ENCODE results near the gene ZMYM1. TPM values are rescaled to one million over a fixed set of nuclear protein-coding genes. Genes with fewer than 3 reads are reported as not detected.

The ZMYM1 gene
- total RNA-seq, 1 experiment from 2014 or later: 49.7 TPM

DNA sequence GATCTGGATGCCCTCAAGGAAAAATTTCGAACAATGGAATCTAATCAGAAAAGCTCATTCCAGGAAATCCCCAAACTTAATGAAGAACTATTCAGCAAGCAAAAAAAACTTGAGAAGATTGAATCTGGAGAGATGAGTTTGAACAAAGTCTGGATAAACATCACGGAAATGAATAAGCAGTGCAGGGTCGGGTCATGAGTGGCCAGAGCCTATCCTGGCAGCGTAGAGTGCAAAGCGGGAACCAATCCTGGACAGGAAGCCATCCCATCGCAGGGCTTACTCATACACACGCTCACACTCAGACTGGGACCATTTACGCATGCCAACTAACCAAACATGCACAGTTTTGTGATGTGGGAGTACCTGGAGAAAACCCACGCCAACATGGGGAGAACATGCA is 43.1 kb downstream of the ZMYM1 start:
- Histone ChIP-seq H3K4me2 (no peak overlapping the region), H3F3A (ENCODE audit: insufficient read depth, low read depth) (no peaks in the 10 kb centered on the region), H3K9me3 (ENCODE audit: insufficient read depth, low read depth) (peaks cover 9% of the 10 kb centered on the region; the same call in 1 of the 2 replicates), H3K36me3 (ENCODE audit: low read depth) (no peaks in the 10 kb centered on the region), H3K4me3 (no peak overlapping the region), H3K79me2 (ENCODE audit: low read depth) (no peaks in the 10 kb centered on the region), H3K27ac (no peak overlapping the region), H3K9me2 (ENCODE audit: insufficient read depth) (no peaks in the 10 kb centered on the region), H4K20me1 (ENCODE audit: insufficient read depth) (no peaks in the 10 kb centered on the region), H3K4me1 (replicated peaks; ENCODE audit: insufficient read depth) (no peaks in the 10 kb centered on the region), H3K27me3 (ENCODE audit: insufficient read depth, low read depth) (no peaks in the 10 kb centered on the region), H2AFZ (no peak overlapping the region)
- DNase-seq: no peak
- intact Hi-C loops (cut with micrococcal nuclease; ENCODE audit: unreplicated experiment): no loop called here
- TF ChIP-seq, protein P1, sequence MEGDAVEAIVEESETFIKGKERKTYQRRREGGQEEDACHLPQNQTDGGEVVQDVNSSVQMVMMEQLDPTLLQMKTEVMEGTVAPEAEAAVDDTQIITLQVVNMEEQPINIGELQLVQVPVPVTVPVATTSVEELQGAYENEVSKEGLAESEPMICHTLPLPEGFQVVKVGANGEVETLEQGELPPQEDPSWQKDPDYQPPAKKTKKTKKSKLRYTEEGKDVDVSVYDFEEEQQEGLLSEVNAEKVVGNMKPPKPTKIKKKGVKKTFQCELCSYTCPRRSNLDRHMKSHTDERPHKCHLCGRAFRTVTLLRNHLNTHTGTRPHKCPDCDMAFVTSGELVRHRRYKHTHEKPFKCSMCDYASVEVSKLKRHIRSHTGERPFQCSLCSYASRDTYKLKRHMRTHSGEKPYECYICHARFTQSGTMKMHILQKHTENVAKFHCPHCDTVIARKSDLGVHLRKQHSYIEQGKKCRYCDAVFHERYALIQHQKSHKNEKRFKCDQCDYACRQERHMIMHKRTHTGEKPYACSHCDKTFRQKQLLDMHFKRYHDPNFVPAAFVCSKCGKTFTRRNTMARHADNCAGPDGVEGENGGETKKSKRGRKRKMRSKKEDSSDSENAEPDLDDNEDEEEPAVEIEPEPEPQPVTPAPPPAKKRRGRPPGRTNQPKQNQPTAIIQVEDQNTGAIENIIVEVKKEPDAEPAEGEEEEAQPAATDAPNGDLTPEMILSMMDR (conservative IDR thresholded peaks at IDR 0.05): no peak
- TF ChIP-seq EZH2 (IDR thresholded peaks at IDR 0.05; ENCODE audit: low read depth): no peak
- POLR2A ChIA-PET (ENCODE audit: unreplicated experiment): no interaction called here
- BruUV-seq (replicated peaks): no TSS peak
- CTCF ChIA-PET: no interaction called here

DNA sequence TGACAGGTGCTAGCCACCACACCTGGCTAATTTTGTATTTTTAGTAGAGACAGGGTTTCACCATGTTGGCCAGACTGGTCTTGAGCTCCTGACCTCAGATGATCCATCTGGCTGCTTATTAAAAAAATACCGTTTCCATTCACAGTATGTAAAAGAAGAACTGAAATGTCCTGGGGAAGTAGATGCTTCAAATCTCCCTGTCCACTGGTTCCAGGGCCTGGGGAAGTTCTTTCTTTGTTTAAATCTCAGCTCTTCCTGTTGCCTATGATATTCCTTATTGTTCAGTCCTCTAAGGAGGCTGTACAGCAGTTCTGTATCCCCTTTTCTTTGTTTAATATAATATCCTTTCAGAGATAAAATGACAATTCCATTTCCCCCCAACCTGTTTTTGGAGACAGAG is 47.4 kb downstream of the ZMYM1 start:
- CTCF ChIA-PET: no interaction called here
- no peak for TF ChIP-seq EZH2 (IDR thresholded peaks at IDR 0.05; ENCODE audit: low read depth)
- TF ChIP-seq, protein P1 (conservative IDR thresholded peaks at IDR 0.05): no peak
- POLR2A ChIA-PET (ENCODE audit: unreplicated experiment): interaction anchor here (0.6 kb wide), 2 partner anchors 288 to 292 kb away, joined by 3 to 25 read pairs; no protein-coding TSS in a partner anchor

DNA sequence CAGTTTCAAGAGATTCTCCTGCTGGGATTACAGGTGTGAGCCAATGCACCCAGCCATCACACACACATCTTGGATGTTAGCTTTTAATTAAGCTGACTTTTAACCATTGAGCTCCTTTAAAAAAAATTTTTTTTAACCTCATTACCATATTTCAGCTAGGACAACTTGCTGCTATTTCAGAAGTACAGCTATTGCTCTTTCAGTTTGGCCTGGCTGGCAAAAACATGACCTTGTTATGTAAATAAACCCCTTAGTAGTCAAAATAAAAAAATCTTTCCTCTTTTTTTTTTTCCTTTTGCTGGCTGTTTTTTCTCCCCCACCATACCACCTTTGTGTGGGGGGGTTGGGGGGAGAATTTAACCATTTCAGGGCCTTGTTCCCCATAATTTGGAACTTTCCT is 49.9 kb downstream of the ZMYM1 start:
- Histone ChIP-seq H3F3A (ENCODE audit: insufficient read depth, low read depth) (no peaks in the 10 kb centered on the region), H3K27ac (no peak overlapping the region), H3K79me2 (ENCODE audit: low read depth) (no peaks in the 10 kb centered on the region), H3K4me1 (replicated peaks; ENCODE audit: insufficient read depth) (no peaks in the 10 kb centered on the region), H3K4me3 (no peak overlapping the region), H4K20me1 (ENCODE audit: insufficient read depth) (no peaks in the 10 kb centered on the region), H3K9me2 (ENCODE audit: insufficient read depth) (no peaks in the 10 kb centered on the region), H2AFZ (no peak overlapping the region), H3K36me3 (ENCODE audit: low read depth) (no peaks in the 10 kb centered on the region), H3K27me3 (ENCODE audit: insufficient read depth, low read depth) (peaks cover 7% of the 10 kb centered on the region), H3K9me3 (ENCODE audit: insufficient read depth, low read depth) (peaks cover 12% of the 10 kb centered on the region; the same call in 1 of the 2 replicates), H3K4me2 (no peak overlapping the region)
- no peak for DNase-seq
- TF ChIP-seq, protein P1 (conservative IDR thresholded peaks at IDR 0.05): no peak
- TF ChIP-seq EZH2 (IDR thresholded peaks at IDR 0.05; ENCODE audit: low read depth): no peak
- ChIA-PET CTCF (no interaction called here), POLR2A (ENCODE audit: unreplicated experiment) (no interaction called here)
- no TSS peak for BruUV-seq (replicated peaks)
- intact Hi-C loops (cut with micrococcal nuclease; ENCODE audit: unreplicated experiment): no loop called here

More for the DNA sequence above, 47.4 kb downstream of the ZMYM1 start:
- Histone ChIP-seq H3K4me1 (replicated peaks; ENCODE audit: insufficient read depth) (no peaks in the 10 kb centered on the region), H3K27ac (no peak overlapping the region), H3K4me2 (no peak overlapping the region), H3K36me3 (ENCODE audit: low read depth) (no peaks in the 10 kb centered on the region), H3K9me3 (ENCODE audit: insufficient read depth, low read depth) (peaks cover 12% of the 10 kb centered on the region; the same call in 1 of the 2 replicates), H3K79me2 (ENCODE audit: low read depth) (no peaks in the 10 kb centered on the region), H3K4me3 (no peak overlapping the region), H3F3A (ENCODE audit: insufficient read depth, low read depth) (no peaks in the 10 kb centered on the region), H3K9me2 (ENCODE audit: insufficient read depth) (no peaks in the 10 kb centered on the region), H4K20me1 (ENCODE audit: insufficient read depth) (no peaks in the 10 kb centered on the region), H3K27me3 (ENCODE audit: insufficient read depth, low read depth) (no peaks in the 10 kb centered on the region), H2AFZ (no peak overlapping the region)
- intact Hi-C loops (cut with micrococcal nuclease; ENCODE audit: unreplicated experiment): no loop called here
- no peak for DNase-seq
- BruUV-seq (replicated peaks): no TSS peak

All from PC-9 (cell line).